Activated CD4-positive, alpha-beta T cell treated with anti-CD3 and anti-CD28 coated beads for 1 hour (primary cell): ENCODE results near the gene CALML5.

ENCODE experiments used
- DNase-seq: peaks from one replicate; pipeline ENCODE4 v3.0.0-alpha.2; 2020

Gene CALML5

DNA sequence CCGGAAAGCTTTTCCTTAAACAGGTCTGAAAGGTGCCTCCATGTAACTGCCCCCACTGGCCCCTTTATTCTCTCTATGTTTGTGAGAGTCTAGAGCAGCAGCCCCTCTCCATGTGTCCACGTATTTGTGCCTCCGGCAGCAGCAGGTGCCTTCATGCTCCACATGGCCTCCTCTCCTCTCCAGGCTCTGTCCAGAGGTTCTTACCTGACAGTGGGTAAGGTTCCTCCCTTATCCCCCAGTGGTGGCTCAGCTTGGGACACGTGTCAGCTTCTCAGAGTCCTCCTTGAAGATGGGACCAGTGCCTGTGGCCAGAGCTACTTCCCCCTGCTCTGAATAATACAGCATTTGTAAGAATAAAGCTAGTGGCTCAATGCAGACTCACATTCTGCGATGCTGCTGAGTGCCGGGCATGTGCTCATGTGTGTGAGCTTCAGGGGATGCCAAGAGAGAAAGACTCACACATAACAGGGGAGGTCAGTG is 33.3 kb upstream of the CALML5 start:
- DNase-seq = no peak

DNA sequence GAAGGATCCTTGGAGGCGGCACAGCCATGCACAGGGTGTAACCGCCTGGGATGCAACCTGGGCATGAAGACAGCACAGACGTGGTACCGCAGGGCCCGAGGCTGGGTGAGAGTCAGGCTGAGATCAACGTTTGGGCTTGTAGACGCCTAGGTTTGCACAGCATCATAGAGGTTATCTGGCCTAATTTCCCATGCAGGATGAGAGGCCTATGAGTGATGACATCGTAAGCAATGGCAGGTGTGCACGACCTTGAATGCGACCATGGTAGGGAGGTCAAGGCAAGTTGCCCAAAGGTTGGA is 32.9 kb upstream of the CALML5 start:
- no peak for DNase-seq

DNA sequence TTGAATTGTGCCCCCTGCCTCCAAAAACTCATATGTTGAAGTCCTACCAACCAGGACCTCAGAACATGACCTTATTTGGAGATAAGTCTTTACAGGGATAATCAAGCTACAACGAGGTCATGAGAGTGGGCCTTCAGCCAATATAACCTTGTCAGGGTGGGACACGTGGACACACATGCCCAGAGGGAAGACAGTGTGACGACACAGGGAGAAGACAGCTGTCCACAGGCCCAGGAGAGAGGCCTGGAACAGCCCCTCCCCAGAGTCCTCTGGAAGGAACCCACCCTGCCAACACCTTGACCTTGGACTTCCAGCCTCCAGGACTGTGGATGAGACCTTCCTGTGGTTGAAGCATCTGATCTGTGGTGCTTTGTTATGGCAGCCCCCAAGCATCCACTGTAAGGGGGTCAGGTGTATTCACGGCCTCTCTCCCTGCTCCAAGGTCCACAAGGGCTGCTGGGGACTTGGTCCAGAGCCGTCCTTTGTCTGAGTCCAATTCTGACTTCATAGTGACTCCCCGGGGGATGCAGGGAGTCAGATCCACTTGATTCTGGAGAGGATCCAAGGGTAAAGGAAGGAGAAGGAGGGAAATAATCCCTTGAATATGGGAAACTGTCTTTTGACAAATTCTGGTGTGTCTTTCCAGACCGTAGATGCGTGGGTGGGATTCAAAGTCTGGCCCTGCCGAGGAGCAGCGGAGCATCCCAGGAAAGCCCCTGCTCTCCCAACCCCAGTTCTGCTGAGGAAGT is 32.4 kb upstream of the CALML5 start:
- no peak for DNase-seq

DNA sequence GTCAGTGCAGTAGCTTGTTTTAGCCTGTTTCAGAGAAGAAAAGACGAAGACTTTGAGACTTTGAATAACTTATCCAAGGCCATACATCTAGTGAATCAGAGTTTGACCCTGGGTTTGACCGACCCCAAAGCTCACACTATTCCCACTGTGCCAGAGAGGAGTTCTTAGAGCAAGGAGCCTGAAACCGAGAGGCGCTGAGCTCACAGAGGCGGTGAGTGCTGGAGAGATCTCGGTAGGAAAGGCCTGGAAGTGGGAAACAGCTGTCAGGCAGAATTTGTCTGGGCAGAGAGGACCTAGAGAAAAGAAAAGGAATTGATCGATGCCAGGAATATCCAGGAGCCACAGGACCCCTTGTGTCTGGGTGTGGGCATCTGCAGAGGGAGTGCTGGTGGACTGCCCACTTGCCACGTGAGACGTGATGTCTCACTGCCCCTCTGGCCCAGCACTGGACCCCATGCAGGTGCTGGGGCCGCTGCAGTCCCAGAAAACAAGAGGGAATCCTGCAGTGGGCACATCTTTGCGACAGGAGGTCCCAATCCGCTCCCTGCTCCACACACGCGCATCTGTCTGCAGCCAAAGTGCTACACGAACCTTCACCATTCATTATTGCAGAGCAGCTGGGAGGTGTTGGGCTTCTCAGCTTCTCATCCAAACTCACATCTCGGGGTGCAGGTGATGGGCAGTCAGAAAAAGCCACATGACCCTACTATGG is 31.6 kb upstream of the CALML5 start:
- no peak for DNase-seq

DNA sequence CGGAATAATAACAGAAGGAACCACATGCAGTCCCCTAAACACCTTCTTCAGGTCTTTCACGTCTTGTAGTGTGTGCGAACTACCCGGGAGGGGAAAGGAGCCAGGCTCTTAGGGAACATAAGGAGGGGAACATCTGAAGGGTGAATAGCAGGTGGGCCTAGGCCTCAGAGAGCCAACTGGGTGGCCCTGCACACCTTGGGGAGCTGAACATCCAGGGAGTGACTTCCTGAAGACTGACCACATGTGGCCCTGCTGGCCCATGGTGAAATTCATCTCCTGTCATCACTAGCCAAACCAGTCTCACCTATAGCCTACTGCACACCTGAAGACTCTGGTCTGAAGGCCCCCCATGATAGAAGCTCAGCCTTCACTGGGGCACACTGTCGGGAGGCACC is 31.0 kb upstream of the CALML5 start:
- DNase-seq = no peak

DNA sequence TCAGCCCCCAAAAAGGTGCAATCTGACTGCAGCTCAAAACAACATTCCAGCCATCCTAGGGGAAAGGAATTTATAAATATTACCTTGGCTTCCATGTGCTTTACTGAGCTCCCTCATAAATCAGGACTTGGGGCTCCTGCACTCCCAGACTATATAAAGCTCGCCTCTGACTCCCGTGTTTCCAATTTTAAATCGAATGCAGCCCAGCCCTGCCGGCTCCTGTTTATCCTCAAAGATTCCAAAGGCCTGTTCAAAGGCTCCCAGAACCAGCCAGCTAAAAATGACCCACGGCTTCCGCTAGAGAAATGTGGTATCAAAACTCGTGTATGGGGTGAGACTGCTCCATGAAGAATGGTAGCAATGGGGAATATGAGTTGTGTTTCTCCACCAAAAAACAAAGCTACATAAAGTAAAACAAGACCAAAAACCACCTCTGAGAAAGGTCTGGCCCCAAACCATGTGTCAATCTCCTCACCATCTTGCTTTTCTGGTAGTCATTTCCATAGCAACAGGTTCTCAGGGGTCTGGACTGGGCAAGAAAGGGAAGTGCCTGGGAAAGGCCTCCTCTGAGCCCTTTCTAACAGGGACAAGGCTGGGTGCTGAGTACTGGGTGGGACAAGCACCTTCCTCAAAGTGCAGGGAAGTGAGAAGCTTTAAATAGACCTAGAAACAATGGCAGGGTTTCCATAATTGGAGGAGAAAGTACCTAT is 30.5 kb upstream of the CALML5 start:
- DNase-seq = no peak

DNA sequence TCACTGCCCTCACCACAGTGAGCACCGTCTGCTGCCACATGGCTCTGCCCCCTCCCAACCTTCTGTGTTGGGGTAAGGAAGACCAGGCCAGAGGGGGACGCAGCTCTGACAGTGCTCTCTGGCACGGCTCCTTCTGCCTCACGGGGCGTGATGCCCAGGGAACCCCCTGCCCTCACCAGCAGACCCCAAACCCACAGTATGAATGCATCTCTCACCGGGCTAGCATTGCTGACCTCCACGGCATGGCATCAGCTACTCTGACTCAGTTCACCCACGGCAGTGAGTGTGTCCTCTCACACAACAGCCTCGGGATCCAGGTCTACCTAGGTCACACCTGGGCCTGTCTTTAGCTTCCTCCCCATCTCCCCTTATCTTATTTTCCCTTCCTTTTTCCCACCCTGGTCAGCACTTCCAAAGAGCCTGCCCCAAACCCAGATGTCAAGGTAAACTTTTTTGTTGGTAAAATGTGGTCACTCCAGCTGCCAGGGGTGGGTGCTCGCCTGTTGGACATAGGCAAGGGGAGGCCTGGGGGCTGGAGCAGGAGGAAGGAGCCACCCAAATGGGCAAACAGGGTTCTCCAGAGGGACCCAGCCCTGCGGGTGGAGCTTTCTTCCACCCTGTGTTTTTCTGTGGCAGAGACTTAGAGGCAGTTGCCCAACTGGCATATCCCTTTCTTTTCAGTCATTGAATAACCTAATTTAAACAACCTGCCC is 29.8 kb upstream of the CALML5 start:
- no peak for DNase-seq

DNA sequence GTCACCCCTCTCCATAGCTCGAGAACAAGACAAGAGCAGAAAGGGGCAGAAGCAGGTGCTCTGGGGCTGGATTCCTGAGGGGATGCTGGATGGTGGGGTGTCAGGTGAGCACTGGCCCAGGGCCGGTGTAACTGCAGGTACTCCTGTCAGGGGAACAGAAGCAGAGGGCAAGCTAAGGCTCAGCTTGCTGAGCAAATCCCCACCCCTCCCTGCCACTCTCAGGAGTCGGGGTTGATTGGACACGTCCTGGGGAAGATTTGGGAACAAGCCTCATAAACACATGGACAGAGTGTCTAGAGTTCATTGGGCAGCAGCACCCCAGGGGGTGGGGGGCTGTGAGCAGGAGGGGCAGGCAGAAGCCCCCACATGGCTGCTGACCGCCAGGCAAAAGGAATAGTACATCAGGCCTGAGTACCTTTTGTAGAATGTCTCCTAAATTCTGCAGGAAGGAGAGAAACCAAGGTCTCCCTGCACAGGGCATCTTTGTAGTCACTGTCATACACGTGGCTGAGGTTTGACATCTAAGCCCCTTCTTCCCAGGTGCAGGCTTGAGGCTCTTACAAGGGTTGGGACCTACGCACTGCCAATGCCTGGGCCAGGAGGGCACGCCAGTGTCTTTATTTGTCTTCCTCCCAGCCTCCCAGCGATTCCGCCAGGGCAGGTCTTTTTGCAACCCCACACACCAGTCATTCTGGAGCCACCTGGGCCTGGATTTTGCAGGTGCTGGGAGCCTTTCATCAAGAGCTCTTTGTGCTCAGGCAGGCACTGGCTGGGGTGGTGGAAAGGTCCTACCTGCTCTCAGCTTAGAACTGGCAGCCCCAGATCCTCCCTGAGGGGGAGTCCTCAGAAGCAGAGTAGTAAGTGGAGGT is 28.2 kb upstream of the CALML5 start:
- DNase-seq = no peak

DNA sequence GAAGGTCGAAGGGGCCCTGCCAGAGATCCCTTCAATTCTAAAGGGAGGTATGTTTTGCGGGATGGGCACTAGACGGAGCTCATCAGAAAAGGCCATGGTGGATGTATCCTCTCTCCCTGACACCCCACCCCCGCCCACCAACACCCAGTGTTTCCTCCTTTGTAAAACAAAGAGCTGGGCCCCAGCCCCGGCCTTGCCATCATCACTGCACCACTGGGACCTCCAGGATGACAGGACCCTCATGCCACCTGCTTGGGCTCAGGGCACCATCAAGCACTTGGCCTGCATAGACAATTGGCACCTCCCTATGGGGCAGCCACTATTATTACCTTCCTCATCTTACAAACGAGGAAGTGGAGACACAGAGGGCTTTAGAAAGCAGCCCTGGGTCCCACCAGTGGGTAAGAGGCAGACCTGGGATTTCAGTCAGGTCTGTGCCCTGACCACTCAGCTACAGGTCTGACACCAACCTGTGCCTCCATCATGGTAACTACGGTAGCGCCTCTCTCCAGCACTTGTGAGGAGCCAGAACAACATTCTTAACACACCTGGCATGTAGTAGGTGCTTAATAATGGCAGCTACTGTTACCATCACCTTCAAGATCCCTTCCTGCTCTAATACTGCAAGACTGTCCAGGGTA is 27.4 kb upstream of the CALML5 start:
- DNase-seq = no peak

DNA sequence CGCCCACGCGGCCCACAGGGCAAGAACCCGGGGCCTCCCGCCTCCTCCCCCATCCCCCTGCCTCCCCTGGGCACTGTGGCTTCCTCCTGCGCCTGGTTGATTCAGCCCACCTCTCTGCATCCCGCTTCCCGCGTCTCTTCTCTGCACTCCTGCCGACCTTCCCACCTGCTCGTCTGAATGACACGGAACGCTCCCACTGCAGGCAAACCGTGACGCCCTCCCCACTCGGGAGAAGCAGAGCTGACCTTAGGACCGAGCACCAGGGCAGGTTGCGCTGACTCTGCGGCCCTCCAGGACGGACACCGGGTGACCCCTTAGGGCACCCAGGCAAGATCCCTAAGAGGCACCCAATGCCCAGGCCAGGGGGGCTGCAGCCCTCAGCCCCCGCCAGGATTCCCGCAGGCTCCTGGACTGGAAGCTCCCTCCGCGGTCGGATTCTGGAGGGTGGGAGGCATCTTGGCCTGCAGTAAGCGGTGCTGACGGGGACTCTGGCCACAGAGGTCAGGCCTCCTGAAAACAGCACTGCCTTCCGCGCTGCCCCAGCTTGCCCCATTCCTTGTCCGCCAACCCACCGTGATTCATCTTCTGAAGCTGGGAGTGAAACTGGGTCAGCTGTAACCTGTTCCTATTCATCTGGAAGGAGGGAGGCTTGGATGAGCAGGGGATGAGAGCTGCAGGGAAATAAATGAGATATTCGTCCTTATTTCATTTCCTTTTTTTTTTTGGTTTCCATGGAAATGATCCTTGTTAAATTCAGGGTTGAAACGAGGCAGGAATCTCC is 26.4 kb upstream of the CALML5 start:
- DNase-seq = no peak

DNA sequence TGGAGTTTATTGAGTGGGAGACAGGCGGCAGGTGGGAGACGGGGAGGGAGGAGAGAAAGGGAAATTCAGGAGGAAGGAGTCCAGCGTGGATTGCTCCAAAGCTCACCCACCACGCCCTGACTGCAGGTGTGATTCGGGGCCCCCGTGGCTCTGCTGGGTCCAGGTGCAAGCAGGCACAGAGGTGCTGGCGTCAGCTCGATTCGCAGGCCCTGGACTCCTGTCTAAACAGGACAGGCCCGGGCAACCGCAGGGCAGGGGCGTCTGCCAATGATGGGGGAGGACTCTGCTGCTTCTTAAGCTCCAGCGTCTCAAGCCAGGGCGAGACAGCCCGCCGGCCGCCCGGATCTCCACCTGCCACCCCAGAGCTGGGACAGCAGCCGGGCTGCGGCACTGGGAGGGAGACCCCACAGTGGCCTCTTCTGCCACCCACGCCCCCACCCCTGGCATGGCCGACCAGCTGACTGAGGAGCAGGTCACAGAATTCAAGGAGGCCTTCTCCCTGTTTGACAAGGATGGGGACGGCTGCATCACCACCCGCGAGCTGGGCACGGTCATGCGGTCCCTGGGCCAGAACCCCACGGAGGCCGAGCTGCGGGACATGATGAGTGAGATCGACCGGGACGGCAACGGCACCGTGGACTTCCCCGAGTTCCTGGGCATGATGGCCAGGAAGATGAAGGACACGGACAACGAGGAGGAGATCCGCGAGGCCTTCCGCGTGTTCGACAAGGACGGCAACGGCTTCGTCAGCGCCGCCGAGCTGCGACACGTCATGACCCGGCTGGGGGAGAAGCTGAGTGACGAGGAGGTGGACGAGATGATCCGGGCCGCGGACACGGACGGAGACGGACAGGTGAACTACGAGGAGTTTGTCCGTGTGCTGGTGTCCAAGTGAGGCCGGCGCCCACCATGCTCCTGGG is 25.5 kb upstream of the CALML5 start, which contains the start of gene CALML3:
TSS of gene CALML3 (plus strand) at position 321 of the 920 bp plus-strand sequence. CDS start at position 446, 125 bp downstream.
- no peak for DNase-seq

DNA sequence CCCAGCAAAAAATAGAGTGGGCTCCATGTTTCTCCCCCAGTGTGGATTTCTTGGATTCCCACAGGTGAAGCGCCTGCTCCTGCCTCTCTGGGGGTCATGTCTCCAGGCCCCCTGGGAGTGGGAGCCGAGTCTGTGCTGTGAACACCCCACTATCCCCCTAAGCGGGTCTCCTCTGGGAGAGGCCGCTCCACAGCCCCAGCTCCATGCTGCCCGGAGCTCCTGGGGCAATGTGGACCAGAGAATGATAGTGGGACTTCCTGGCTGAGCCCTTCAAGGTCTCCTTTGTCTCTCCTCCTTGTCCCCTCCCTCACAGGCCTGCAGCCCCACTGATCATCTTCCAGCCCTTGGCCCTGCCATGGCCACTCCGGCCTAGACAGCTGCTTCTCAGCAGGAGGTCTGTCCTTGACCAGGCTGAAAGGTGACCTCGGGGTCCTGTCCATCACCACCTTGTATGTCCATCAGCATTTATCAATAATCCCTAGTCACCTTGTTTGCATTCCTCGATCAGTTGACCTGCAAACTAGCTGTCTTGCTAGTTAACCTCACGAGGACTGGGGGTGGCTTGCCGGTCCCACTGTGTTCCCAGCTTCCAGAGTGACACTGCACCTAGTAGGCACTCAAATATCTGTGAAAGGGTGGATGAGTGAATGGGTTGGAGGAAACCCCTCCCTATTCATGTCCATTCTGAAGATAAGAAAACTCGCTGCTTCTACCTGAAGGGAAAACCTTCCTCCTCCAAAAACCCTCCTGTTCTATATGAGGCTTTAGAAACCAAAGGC is 24.6 kb upstream of the CALML5 start:
- DNase-seq = no peak

DNA sequence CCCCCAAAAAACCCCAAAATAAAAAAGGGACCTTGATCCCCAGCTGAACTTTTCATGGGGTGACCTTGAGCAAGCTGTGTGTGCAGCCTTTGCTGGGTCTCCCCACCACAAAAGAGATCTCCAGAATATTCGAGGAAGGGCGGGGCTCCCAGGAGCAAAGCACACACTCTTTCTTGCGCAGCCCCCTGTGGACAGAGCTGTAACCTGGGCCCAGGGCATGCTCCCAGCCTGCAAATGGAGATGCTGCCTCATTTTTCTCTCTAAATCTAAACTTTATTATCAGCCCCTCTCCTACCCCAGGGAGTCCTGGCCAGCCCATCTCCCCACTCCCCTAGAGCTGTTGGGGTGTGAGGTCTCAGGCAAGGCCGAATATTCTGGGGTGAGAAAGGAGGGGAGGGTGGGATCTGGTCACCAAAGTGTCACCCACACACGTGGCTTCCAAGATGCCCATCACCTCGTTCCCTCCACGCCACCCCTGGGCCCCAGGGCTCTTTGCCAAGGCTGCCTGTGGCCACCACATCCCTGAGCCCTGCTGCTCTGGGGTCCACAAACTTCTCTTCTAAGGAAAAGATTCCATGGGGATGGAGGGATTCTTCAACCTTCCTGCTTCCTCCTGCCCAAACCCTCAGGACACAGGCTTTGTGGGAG is 23.7 kb upstream of the CALML5 start:
- DNase-seq = no peak

DNA sequence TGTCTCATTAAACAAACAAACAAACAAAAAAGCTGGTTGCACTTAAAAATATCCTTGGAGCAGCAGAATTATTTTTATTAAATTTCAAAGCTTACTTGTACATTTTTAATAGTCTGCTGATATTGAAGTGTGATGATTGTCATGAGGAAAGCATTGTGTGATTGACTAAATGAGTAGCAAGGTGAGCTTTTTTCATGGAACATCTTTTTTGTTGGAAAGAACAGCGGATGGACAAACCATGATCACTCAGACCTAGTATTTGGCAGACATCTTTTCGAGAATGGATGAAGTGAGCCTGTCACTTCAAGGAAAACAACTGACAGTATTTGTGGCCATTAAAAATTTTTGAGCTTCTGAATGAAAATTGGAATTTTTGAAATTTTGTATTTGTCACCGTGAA is 19.7 kb upstream of the CALML5 start:
- no peak for DNase-seq

DNA sequence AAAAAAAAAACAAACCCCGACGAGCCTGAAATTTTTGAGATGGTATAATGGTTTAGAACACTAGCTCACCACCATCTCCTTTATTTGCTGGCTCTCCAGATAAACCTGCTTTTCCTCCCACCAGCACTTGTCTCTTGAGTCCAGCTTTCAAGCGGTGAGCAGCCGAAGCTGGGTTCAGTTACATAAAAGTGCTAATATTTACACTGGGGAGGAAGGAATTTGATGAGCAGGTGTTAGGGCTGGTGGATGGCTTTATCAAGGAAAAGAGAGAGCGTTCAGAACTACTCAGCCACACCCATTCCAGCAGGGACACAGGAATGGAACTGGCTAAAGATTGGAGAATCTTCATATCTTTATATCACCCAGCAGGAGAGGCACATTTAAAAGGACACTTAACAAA is 18.8 kb upstream of the CALML5 start:
- DNase-seq = no peak

DNA sequence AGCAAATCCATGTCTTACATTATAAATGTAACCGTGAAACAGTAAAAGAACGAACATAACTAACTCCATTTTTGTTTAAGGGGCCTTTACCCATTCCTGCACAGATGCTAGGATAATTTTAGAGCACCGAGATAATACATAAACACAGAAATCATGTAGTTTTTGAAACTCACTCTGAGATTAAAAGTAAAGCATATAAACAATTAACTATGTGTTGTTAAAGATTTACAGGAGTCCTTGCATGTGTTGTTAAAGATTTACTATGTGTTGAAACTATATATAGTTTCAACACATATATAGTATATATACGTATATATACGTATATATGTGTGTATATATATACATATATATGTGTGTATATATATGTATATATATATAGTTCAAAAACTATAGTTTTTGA is 18.2 kb upstream of the CALML5 start:
- DNase-seq = no peak

DNA sequence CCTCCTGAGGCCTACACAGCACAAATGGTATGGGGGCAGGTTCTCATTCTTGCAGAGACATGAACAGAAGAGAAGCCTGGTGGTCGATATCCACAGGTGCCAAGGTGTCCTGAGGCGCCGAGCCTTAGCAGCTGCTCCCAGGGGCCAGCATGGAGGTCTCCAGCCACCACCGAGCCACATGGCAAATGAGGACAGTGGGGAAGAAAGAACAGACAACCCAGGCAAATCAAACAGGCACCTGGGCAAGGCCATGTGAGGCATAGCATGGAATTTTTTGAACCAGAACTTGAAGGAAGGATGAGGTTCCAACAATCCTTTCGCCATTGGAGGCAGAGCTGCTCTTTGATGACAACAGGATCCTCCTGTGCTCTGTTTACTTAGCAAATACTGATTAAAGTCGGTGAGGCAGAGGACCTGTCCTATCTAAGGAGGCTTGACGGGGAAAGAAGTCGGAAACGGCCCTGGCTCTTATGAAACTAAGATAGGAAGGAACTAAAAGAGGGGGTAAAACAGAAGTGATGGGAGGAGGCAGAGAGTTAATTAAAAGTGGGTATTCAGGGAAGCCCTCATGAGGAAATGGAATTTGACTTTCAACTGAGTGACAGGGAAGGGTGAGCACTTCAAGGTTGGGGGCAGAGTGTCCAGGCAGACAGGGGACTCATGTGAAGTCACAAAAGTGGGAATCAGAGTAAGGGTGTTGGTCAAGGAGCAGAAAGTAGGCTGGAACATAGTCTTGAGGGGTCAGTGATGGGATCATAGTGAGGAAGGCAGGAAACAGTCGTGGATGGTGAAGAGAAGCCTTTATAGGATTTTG is 16.8 kb upstream of the CALML5 start:
- no peak for DNase-seq
